ENCODE data around the gene PAM16. TPM values are rescaled to one million over a fixed set of nuclear protein-coding genes. Genes with fewer than 3 reads are reported as not detected.

The PAM16 gene
- total and polyA plus RNA-seq, 9 of the 15 experiments (the other 6 are each of a cell fraction or from before 2014, with no cell fraction given) = 38.7 to 273 (median 79.3) TPM

DNA sequence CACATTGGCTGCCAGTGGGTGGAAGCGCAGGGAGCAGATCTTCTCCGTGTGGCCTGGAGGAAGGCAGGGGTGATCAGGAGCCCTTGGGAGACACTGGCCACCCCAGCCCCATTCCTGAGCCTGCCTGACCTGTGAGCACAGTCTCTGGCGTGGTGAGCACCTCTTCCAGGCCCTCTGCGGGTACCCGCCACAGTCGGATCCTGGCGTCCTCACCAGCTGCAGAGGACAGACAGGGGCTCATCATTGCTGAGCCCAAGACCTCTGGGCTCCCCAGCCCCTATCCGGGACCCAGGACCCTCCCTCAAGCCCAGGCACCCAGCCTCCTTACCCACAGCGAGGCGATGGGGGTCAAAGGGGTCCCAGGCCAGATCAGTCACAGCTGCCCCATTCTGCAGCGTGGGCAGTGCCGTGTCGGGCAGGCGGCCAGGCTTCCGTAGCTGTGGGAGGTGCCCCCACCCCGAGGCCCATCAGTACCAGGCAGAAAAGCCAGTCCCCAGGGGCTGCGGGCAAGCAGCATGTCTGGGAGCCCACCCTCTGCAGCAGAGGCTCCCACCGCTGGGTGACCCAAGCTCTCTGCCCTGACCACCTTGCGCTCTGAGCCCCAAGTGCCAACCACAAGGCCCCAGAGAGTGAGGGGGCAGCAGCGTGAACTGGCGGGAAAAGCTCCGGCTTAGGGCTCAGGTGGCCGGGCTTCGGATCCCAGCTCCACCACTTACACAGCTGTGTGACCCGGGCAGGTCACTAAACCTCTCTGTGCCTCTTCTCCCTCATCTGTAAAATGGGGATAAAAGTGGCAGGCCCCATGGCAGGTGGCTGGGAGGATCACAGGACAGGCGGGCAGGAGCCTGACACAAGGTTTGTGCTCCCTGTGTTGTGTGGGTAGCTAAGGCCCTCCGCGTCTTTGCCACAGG is 10.2 kb upstream of the PAM16 start (continued):
- TF ChIP-seq SOX6 (IDR thresholded peaks at IDR 0.05) (no peak), CCNT2 (IDR thresholded peaks at IDR 0.05; ENCODE audit: borderline replicate concordance, extremely low read depth, insufficient read length, low read depth, low read length) (no peak), MAFF (IDR thresholded peaks at IDR 0.05; ENCODE audit: low read length) (no peak), FOS (IDR thresholded peaks at IDR 0.05; ENCODE audit: extremely low read depth, insufficient read length) (no peak), NFATC3 (IDR thresholded peaks at IDR 0.05) (no peak), HNRNPUL1 (IDR thresholded peaks at IDR 0.05; ENCODE audit: low read length) (no peak), TCFL5 (CRISPR knock-in tag; conservative IDR thresholded peaks at IDR 0.05) (no peak), SIRT6 (IDR thresholded peaks at IDR 0.05; ENCODE audit: low read depth, low read length) (no peak), NCOA2 (IDR thresholded peaks at IDR 0.05; ENCODE audit: partially characterized antibody in 2 of 2) (no peak), KAT2B (IDR thresholded peaks at IDR 0.05; ENCODE audit: low read depth, low read length) (no peak), PCBP1 (IDR thresholded peaks at IDR 0.05; ENCODE audit: low read depth, low read length, poor library complexity, severe bottlenecking) (no peak), ZEB2 (IDR thresholded peaks at IDR 0.05) (no peak), NFE2L1 (tag; IDR thresholded peaks at IDR 0.05; ENCODE audit: borderline replicate concordance, low read depth) (no peak), ZNF263 (CRISPR knock-in tag; IDR thresholded peaks at IDR 0.05; ENCODE audit: borderline replicate concordance) (no peak), SNRNP70 (optimal IDR thresholded peaks at IDR 0.05; ENCODE audit: low read depth, low read length) (no peak), ZFP36 (IDR thresholded peaks at IDR 0.05; ENCODE audit: low read depth, low read length, partially characterized antibody) (peak; percentile 64), ZNF589 (CRISPR knock-in tag; IDR thresholded peaks at IDR 0.05; ENCODE audit: low read depth) (no peak), ZSCAN29 (IDR thresholded peaks at IDR 0.05) (no peak), POLR2G (IDR thresholded peaks at IDR 0.05; ENCODE audit: low read depth, low read length) (peak; percentile 4; the same call in 1 of the 2 replicates), ARNT (IDR thresholded peaks at IDR 0.05) (no peak)
- TF ChIP-seq, protein P1, sequence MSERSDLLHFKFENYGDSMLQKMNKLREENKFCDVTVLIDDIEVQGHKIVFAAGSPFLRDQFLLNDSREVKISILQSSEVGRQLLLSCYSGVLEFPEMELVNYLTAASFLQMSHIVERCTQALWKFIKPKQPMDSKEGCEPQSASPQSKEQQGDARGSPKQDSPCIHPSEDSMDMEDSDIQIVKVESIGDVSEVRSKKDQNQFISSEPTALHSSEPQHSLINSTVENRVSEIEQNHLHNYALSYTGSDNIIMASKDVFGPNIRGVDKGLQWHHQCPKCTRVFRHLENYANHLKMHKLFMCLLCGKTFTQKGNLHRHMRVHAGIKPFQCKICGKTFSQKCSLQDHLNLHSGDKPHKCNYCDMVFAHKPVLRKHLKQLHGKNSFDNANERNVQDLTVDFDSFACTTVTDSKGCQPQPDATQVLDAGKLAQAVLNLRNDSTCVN (CRISPR knock-in tag; IDR thresholded peaks at IDR 0.05) = no peak
- TF ChIP-seq, protein P2, sequence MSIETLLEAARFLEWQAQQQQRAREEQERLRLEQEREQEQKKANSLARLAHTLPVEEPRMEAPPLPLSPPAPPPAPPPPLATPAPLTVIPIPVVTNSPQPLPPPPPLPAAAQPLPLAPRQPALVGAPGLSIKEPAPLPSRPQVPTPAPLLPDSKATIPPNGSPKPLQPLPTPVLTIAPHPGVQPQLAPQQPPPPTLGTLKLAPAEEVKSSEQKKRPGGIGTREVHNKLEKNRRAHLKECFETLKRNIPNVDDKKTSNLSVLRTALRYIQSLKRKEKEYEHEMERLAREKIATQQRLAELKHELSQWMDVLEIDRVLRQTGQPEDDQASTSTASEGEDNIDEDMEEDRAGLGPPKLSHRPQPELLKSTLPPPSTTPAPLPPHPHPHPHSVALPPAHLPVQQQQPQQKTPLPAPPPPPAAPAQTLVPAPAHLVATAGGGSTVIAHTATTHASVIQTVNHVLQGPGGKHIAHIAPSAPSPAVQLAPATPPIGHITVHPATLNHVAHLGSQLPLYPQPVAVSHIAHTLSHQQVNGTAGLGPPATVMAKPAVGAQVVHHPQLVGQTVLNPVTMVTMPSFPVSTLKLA (conservative IDR thresholded peaks at IDR 0.05) = no peak
- TF ChIP-seq, protein P3, sequence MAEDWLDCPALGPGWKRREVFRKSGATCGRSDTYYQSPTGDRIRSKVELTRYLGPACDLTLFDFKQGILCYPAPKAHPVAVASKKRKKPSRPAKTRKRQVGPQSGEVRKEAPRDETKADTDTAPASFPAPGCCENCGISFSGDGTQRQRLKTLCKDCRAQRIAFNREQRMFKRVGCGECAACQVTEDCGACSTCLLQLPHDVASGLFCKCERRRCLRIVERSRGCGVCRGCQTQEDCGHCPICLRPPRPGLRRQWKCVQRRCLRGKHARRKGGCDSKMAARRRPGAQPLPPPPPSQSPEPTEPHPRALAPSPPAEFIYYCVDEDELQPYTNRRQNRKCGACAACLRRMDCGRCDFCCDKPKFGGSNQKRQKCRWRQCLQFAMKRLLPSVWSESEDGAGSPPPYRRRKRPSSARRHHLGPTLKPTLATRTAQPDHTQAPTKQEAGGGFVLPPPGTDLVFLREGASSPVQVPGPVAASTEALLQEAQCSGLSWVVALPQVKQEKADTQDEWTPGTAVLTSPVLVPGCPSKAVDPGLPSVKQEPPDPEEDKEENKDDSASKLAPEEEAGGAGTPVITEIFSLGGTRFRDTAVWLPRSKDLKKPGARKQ (CRISPR knock-in tag; IDR thresholded peaks at IDR 0.05) = no peak

All from K562 (cell line).